HG03521 (cell line): ENCODE results near the gene SKIDA1.

ENCODE experiments used
- ATAC-seq: cut with Tn5 transposase; IDR thresholded peaks from one replicate; pipeline ENCODE4 v1.9.1; 2021; ENCODE audit warnings: mild to moderate bottlenecking, moderate library complexity; ENCODE audit not compliant: unreplicated experiment

The SKIDA1 gene

DNA sequence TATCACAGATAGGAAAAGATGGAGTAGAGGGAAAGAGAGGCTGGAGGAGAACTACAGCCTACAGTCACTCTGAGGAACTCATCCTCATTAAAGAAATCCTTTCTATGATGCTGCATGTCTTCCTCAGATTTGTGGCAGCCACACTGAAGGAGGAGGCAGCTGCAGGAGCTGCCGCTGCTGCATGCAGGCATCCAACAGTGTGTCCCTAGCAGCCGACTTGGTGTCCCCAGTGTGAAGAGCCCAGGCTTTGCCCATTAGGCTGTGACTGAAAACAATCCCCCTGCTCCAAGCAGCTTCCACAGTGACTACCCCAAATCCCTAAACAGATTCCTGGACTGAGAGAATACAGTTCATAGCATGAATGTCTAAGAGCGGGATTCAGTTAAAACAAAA is 23.1 kb downstream of the SKIDA1 start:
- ATAC-seq: no peak

DNA sequence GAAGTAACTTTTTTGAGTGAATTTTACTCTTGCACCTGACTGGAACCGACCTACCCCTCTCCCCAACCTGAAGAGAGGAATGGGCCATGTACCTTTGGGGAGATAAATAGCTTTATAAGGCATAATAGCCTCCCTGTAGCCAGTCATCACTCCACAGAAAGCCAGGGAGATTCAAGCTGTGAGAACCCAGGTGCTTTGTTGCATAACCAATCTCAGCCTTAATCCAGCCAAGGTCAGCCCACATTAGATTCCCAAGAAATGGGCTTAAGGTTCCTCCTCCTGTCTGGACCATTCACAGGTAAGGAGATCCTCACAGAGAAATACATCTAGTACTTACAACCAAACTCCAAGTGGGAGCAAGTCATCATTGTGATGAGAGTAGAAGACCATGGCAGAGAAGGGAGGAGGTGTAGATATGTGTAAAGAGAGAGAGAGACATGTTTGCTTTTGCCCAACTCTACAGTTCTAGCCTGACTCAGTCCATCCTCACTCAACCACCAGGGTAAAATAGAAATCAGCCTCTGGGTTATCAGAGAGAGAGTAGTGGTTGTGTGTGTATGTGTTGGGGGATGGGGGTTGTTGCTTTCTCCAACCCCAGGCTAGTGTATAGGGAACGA is 23.6 kb downstream of the SKIDA1 start:
- ATAC-seq: no peak

DNA sequence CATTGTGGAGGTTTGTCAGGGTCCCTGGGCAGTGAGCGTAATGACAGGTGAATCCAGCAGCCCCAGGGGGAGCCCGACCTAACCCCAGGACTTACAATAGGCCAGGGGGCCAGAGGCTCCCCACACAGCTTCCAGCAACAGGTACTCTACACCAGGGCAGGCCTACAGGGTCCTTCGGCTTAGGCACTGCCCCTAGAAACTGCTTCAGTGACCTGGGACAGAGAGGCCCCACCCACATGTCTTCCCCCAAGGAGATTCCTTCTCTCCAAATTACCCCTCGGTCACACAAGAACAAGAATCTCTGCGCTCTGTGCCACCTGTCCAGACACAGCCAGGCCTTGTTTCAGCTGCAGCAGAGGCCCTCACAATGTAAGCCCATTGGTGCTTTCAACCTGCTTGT is 24.4 kb downstream of the SKIDA1 start:
- no peak for ATAC-seq

DNA sequence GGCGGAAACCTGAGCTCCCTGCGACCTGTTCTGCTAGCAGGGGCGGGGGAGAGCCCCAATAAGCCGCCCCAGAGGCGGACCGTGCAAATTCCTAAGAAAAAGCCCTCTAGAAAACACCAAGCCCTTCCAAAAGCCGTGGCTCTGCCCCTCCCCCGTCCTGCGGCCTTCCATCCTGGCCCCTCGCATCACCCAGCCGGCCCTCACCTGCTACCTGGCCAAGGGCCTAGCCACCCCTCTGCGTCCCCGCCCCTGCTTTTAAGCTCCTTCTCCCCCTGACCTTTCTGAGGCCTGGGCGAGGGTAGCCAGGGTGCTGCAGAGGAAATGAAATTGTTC is 24.9 kb downstream of the SKIDA1 start:
- no peak for ATAC-seq

DNA sequence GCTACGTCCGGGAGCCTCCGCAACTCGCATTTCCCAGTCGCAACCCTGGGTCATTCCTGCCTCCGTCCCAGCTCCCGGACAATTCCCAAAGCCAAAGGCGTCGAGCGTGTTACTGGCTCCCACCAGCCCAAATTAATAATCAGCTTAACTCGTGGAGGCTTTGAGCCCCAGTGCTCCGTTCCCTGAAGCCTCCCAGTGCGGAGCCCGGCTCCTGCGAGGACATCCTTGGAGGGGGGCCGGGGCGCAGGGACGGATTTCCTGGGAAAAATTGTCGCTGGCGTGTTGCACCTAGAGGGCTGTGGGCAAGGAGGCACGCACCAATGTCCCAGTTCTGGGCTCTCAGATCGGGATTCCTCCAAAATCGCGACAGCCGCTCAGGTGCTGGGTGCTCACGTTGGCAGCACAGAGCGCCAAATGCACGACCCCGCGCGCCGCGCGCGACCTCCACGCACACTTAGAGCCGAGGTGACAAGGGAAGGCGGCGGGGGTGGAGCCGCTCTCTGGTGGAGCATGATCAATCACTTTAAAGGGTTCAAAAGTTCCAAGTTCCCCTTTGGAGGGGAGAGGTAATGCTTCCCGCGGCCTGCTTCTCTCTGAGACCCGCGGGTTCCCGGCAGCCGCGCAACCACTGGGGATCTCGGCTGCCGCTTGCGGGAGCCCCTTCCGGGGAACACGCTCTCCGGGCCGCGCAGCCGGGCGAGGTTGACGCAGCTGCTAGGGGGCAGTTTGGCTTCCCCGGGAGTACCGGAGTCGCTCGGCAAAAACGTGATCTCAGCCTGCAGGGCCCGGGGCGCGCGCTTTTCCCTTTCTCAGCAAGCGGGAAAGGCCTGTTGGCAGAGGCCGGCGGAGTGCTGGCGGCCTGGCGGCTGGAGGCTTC is 25.5 kb downstream of the SKIDA1 start:
- ATAC-seq: no peak

- ATAC-seq: no peak
These were observed 26.5 kb downstream of the SKIDA1 start for GRCh38 chr10:21498986-21499385.

- ATAC-seq: no peak
These were observed 27.1 kb downstream of the SKIDA1 start for GRCh38 chr10:21498377-21498776.

DNA sequence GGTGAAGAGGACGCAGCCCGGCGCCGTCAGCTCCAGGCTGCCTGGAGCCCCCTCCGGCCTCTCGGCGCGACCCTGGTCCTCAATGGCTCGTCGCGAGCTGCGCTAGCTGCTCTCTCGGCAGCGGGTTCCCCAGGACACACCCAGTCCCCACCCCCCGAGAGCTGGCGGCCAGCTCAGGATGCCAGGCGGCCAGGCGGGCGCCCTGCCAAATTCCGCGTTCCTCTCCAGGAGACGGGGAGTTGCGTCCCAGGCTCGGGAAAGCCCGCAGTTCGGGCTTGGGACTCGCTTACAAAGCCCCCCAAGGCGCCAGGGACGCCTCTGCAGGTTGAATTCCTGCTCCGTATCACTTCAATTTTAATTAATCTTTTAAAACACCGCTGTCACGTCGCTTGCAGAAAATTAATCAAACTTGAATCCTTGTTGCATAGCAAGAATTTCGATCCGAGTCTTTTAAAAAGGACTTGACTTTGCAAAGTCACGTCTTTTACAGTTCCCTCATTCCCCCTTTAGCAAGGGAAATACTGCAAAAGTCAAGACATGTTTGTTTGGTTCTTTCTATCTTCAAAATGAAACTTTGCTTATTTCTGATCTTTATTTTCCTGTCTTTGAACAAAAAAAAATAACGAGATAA is 28.2 kb downstream of the SKIDA1 start:
- no peak for ATAC-seq

GRCh38 chr10:21496343-21497176 is 28.9 kb downstream of the SKIDA1 start:
- peak; percentile 34 for ATAC-seq

- ATAC-seq: peak; percentile 71
These were observed 29.6 kb downstream of the SKIDA1 start for GRCh38 chr10:21495752-21496342.

- no peak for ATAC-seq
These were observed 30.3 kb downstream of the SKIDA1 start for GRCh38 chr10:21495002-21495751.

GRCh38 chr10:21494191-21495001 is 31.1 kb downstream of the SKIDA1 start:
- ATAC-seq: no peak

DNA sequence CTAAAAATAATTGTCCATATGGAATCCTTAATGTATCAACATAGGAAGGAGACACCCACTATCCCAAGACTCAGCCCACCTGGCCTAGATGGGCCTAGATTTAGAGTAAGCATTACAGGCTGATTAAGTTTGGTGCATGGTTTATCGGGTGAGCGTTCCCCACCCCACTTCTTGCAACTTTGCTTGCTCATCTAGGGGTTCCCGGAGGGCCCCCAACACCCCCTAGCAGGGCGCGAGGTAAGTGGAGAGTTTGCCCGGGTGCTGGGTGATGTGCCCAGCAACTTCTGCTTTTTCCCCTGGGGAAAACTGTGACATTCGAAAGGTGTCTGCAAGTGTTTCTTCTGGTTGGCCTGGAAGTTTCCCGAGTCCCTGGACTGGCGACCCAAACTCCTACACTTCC is 31.7 kb downstream of the SKIDA1 start:
- no peak for ATAC-seq

- no peak for ATAC-seq
These were observed 33.1 kb downstream of the SKIDA1 start for GRCh38 chr10:21492421-21492820.

DNA sequence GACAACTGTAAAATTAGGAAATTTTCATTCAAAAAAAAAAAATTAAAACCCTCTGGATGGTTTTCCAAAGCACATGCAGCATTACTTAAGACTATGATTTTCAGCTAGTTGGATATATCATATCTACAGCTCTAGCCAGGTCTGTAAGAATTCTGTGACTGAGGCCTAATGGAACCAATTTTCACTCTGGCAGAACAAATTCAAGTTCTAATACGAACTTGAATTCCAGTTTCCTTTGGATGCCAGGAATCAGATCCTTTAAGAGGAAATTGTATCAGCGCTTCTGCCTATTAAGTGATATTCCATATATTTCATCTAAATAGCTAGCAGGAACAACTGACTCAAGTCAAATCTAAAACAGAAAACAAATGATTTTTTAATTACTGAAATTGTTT is 34.8 kb downstream of the SKIDA1 start:
- no peak for ATAC-seq

DNA sequence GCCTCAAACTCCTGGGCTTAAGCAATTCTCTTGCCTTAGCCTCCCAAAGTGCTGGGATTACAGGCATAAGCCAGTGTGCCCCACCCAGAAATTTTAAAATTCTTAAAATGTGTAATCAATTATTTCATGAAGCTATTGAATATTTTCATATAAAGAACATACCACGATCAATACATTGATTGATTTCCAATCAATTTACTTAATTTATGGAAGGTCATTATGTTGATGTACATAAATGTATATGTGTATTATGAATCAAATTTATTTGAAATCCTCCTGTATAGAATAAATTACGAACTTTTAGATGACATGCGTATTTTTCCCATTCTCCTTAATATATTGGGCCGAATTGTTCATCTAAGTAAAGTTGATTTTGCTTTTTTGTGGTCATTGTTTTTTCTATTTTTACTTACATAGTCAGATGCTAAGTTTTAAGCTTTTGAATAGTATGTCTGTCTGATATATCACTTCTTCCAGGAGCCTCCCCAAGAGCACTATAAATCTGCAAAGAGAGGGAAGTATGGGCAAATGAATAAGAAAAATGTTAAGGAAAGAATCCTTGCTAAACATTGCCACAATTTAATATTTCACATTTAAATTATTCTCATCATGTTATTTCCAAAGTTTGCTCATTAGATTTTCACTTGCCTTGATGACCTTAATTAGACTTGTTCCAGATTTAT is 35.3 kb downstream of the SKIDA1 start:
- ATAC-seq: no peak

DNA sequence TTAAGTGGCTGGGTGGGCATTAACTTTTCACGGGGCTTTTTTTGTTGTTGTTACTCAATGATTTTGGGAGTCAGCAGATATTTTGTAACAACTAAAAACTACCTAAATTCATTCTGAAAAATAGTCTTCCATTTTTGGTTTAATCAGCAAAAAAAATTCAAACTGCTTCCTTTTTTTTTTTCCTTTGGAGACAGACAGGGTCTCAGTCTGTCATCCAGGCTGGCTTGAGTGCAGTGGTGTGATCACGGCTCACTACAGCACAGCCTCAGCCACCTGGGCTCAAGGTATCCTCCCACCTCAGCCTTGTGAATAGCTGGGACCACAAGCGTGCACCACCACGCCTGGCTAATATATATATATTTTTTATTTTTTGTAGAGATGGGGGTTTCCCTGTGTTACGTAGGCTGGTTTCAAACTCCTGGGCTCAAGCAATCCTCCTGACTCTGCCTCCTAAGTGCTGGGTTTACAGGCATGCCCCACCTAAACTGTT is 36.5 kb downstream of the SKIDA1 start:
- ATAC-seq: no peak

DNA sequence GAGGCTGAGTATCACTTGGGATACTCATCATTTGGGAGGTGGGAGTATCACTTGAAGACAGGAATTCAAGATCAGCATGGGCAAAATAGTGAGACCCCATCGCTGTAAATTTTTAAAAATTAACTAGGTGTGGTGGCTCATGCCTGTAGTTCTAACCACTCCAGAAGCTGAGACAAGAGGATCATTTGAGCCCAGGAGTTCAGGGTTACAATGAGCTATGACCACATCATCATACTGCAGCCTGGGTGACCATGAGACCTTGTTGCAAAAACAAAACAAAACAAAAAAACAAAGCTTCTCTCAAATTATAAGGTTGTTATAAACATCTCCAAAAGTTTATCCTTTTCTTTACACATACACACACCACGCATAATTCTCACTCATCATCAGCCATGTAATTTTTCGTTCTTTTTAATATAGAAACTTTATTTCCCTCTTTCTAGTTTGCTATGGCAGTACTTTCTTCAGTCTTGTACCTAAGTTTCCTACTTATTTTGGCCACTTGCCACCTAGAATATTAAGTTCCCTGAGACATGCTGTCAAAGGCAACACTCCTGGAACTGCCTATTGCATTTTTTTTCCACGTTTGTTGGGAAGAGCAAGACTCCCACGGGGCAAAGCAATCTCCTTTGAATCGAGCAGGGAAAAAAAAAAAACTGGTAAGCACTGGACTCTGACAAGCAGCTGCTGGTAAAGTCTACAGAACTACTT is 37.1 kb downstream of the SKIDA1 start:
- ATAC-seq: no peak
